ENCODE data around the gene NHEJ1.

Gene NHEJ1

GRCh38 chr2:219025637-219026585 lies 134.7 kb downstream of the NHEJ1 start:
- TF ChIP-seq GATA2 (IDR thresholded peaks at IDR 0.05; ENCODE audit: low read depth, low read length) (no peak), GATA3 (IDR thresholded peaks at IDR 0.05; ENCODE audit: low read depth, low read length) (no peak)

All from SH-SY5Y (cell line).